SK-N-SH (cell line): ENCODE data around the gene NR3C1. TPM values are rescaled to one million over a fixed set of nuclear protein-coding genes. Genes with fewer than 3 reads are reported as not detected.

Source experiments
- CTCF ChIA-PET: fragments of 300-600, 350-600 bp; formaldehyde crosslinking; extraction: SDS; loops from one replicate; lab custom pipeline; 2021; lab: Yijun Ruan, JAX
- POLR2A ChIA-PET: fragments of 350-600 bp; sonication (Branson Sonifier 250); formaldehyde crosslinking; extraction: SDS; loops from one replicate; lab custom pipeline; 2020; ENCODE audit warnings: antibody characterized with exemption, inconsistent platforms; lab: Yijun Ruan, JAX
- DNase-seq: peaks from one replicate; pipeline ENCODE4 v3.0.0; 2012
- H2AFZ ChIP-seq: fragments of 200-600 bp; sonication (generic); 2 replicates; pipeline ENCODE4 v1.8.1; 2016; ENCODE audit warnings: antibody characterized with exemption, mild to moderate bottlenecking, low read depth
- H3F3A ChIP-seq: fragments of 200-600 bp; sonication (generic); replicated peaks from 2 replicates; pipeline ENCODE3; 2016; ENCODE audit warnings: antibody characterized with exemption, mild to moderate bottlenecking; ENCODE audit not compliant: insufficient read depth
- H3K27ac ChIP-seq, 2 experiments: fragments of 200-500 bp in 1 of 2; fragments of 200-600 bp in 1 of 2; sonication (Bioruptor generic) in 1 of 2; sonication (generic), shearing (Covaris generic) in 1 of 2; 2 replicates each; pipeline versions ENCODE4 v1.5.1 to v1.6.1; 2014 to 2016; ENCODE audit warnings: low read depth in 2 of 2, inconsistent platforms in 1 of 2, low read length in 1 of 2, mild to moderate bottlenecking in 1 of 2, mixed read lengths in 1 of 2
- H3K27me3 ChIP-seq: fragments of 200-600 bp; sonication (generic), shearing (Covaris generic); 2 replicates; pipeline ENCODE4 v1.6.1; 2016; ENCODE audit warnings: mixed run types; ENCODE audit not compliant: insufficient read depth
- H3K36me3 ChIP-seq, 2 experiments: fragments of 200-500 bp in 1 of 2; fragments of 200-600 bp in 1 of 2; sonication (Bioruptor generic) in 1 of 2; sonication (generic) in 1 of 2; replicated peaks in 1 of 2; 2 replicates each; pipeline versions ENCODE3 to v1.5.1; 2014 to 2016; ENCODE audit warnings: low read length in 1 of 2, mild to moderate bottlenecking in 1 of 2; ENCODE audit not compliant: insufficient read depth in 2 of 2, control insufficient read depth in 1 of 2
- H3K4me1 ChIP-seq, 2 experiments: fragments of 200-500 bp in 1 of 2; fragments of 200-600 bp in 1 of 2; sonication (Bioruptor generic) in 1 of 2; sonication (generic), shearing (Covaris generic) in 1 of 2; 2 replicates each; pipeline versions ENCODE4 v1.5.1 to v1.6.1; 2014 to 2016; ENCODE audit warnings: low read depth in 1 of 2, low read length in 1 of 2, mixed run types in 1 of 2; ENCODE audit not compliant: insufficient read depth in 2 of 2, control insufficient read depth in 1 of 2
- H3K4me2 ChIP-seq: fragments of 200-600 bp; sonication (generic), shearing (Covaris generic); 2 replicates; pipeline ENCODE4 v1.6.1; 2017; ENCODE audit warnings: mixed run types
- H3K4me3 ChIP-seq, 2 experiments: fragments of 200-500 bp in 1 of 2; fragments of 200-600 bp in 1 of 2; sonication (Bioruptor generic) in 1 of 2; sonication (generic), shearing (Covaris generic) in 1 of 2; 2 replicates each; pipeline versions ENCODE4 v1.5.1 to v1.8.1; 2014 to 2016; ENCODE audit warnings: low read depth in 2 of 2, inconsistent platforms in 1 of 2, low read length in 1 of 2, mild to moderate bottlenecking in 1 of 2, mixed read lengths in 1 of 2, moderate library complexity in 1 of 2
- H3K79me2 ChIP-seq: fragments of 200-600 bp; sonication (generic); 2 replicates; pipeline ENCODE4 v1.8.1; 2017; ENCODE audit warnings: mild to moderate bottlenecking; ENCODE audit not compliant: insufficient read depth
- H3K9ac ChIP-seq: fragments of 200-600 bp; sonication (generic); 2 replicates; pipeline ENCODE4 v1.6.1; 2017; ENCODE audit warnings: mixed run types
- H3K9me2 ChIP-seq: fragments of 200-600 bp; sonication (generic); 2 replicates; pipeline ENCODE4 v1.6.1; 2017; ENCODE audit warnings: mixed run types
- H3K9me3 ChIP-seq: fragments of 200-600 bp; sonication (generic); 2 replicates; pipeline ENCODE4 v1.6.1; 2017; ENCODE audit warnings: mixed run types, mild to moderate bottlenecking, moderate library complexity
- H4K20me1 ChIP-seq: fragments of 200-600 bp; sonication (generic); 2 replicates; pipeline ENCODE4 v1.6.1; 2017; ENCODE audit warnings: mild to moderate bottlenecking, mixed run types; ENCODE audit not compliant: insufficient read depth
- ELF1 ChIP-seq: IDR thresholded peaks from 2 replicates; pipeline ENCODE4 v1.4.0; 2012
- EZH2phosphoT487 ChIP-seq: fragments of 200-600 bp; sonication (generic); IDR thresholded peaks from 2 replicates; pipeline ENCODE4 v1.6.1; 2017; ENCODE audit warnings: low read depth, mixed run types, mild to moderate bottlenecking, antibody characterized with exemption, moderate library complexity, borderline replicate concordance
- FOSL2 ChIP-seq: IDR thresholded peaks from 2 replicates; pipeline ENCODE4 v1.4.0; 2012; ENCODE audit warnings: low read depth, mild to moderate bottlenecking, moderate library complexity, borderline replicate concordance
- FOXJ3 ChIP-seq: sonication (generic); formaldehyde crosslinking; IDR thresholded peaks from 2 replicates; pipeline ENCODE4 v1.5.1; 2020; ENCODE audit warnings: mild to moderate bottlenecking, missing genetic modification reagents
- FOXM1 ChIP-seq: IDR thresholded peaks from 2 replicates; pipeline ENCODE4 v1.4.0; 2012; ENCODE audit warnings: low read depth, mild to moderate bottlenecking
- GABPA ChIP-seq: IDR thresholded peaks from 2 replicates; pipeline ENCODE4 v1.4.0; 2012; ENCODE audit warnings: low read depth, mild to moderate bottlenecking
- GATA2 ChIP-seq: sonication (generic); formaldehyde crosslinking; IDR thresholded peaks from 2 replicates; pipeline ENCODE4 v1.5.0; 2020; ENCODE audit warnings: mild to moderate bottlenecking, missing genetic modification reagents
- JUND ChIP-seq: IDR thresholded peaks from 2 replicates; pipeline ENCODE4 v1.4.0; 2012
- MEF2A ChIP-seq: IDR thresholded peaks from 2 replicates; pipeline ENCODE4 v1.4.0; 2012; ENCODE audit warnings: low read depth, borderline replicate concordance
- MXI1 ChIP-seq: IDR thresholded peaks from 2 replicates; pipeline ENCODE4 v1.6.1; 2012; ENCODE audit warnings: mild to moderate bottlenecking, low read depth, low read length, improper control_type of control experiment
- NFIC ChIP-seq: IDR thresholded peaks from 2 replicates; pipeline ENCODE4 v1.4.0; 2012; ENCODE audit warnings: borderline replicate concordance
- POLR2AphosphoS5 ChIP-seq: IDR thresholded peaks from 2 replicates; pipeline ENCODE4 v1.6.1; 2012; ENCODE audit warnings: low read depth, low read length
- RAD21 ChIP-seq: IDR thresholded peaks from 2 replicates; pipeline ENCODE4 v1.6.1; 2012; ENCODE audit warnings: mild to moderate bottlenecking, low read length
- RFX5 ChIP-seq: IDR thresholded peaks from 2 replicates; pipeline ENCODE4 v1.6.1; 2012; ENCODE audit warnings: mild to moderate bottlenecking, improper control_type of control experiment, low read length
- SMC3 ChIP-seq: IDR thresholded peaks from 2 replicates; pipeline ENCODE4 v1.6.1; 2012; ENCODE audit warnings: low read depth, low read length, improper control_type of control experiment
- TAF1 ChIP-seq: IDR thresholded peaks from 2 replicates; pipeline ENCODE4 v1.6.1; 2012; ENCODE audit warnings: low read depth, mild to moderate bottlenecking, low read length, moderate library complexity, borderline replicate concordance
- TCF12 ChIP-seq: IDR thresholded peaks from 2 replicates; pipeline ENCODE4 v1.4.0; 2012
- TEAD4 ChIP-seq: IDR thresholded peaks from 2 replicates; pipeline ENCODE4 v1.4.0; 2012; ENCODE audit warnings: mild to moderate bottlenecking, borderline replicate concordance; ENCODE audit not compliant: insufficient read depth
- YY1 ChIP-seq: IDR thresholded peaks from 2 replicates; pipeline ENCODE4 v1.4.0; 2012; ENCODE audit warnings: low read depth, mild to moderate bottlenecking
- ZBTB33 ChIP-seq: IDR thresholded peaks from 2 replicates; pipeline ENCODE4 v1.4.0; 2012; ENCODE audit warnings: low read depth, borderline replicate concordance
- WGBS: methylation state at CpG from one replicate; pipeline ENCODE4 v1.1.6; 2017; ENCODE audit warnings: low lambda C conversion rate; 5-methylcytosine and 5-hydroxymethylcytosine counted together
- polyA plus RNA-seq, 3 experiments: library from polyadenylated mRNA; depleted of rRNA; stranded (reverse); fragments of >200 nt; gene quantifications; 2 replicates each; pipeline ENCODE4 v1.2.3, GENCODE V29; 2012
- TF ChIP-seq, protein P1 (sequence below): IDR thresholded peaks from 2 replicates; pipeline ENCODE4 v1.4.0; 2012; ENCODE audit warnings: low read depth
- TF ChIP-seq, protein P2 (sequence below): IDR thresholded peaks from 2 replicates; pipeline ENCODE4 v1.4.0; 2012; ENCODE audit warnings: low read depth, borderline replicate concordance

Gene NR3C1
- polyA plus RNA-seq, 1 of the 3 experiments (the other 2 are of a cell fraction), result 7.1 TPM

- TF ChIP-seq ELF1 (no peak), POLR2AphosphoS5 (no peak), RFX5 (no peak), GABPA (no peak), ZBTB33 (no peak)
- TF ChIP-seq, protein P1, sequence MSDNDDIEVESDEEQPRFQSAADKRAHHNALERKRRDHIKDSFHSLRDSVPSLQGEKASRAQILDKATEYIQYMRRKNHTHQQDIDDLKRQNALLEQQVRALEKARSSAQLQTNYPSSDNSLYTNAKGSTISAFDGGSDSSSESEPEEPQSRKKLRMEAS, result no peak
- Histone ChIP-seq H3K27me3 (no peaks in the 10 kb centered on the region), H3K4me1 (peaks cover 6 to 19% of the 10 kb centered on the region in 2 experiments), H3K36me3 (peaks cover 16 to 43% of the 10 kb centered on the region in 2 experiments), H3K27ac (no peak overlapping the region), H3K4me2 (peak overlapping the region; percentile 87), H3K9me3 (no peaks in the 10 kb centered on the region), H4K20me1 (peaks cover 78% of the 10 kb centered on the region), H3K4me3 (peak overlapping the region; percentile 12 to 21; a peak in 2 of 4 replicates), H2AFZ (no peak overlapping the region), H3F3A (no peaks in the 10 kb centered on the region), H3K9ac (0 out of 2 replicates have a peak overlapping the region, but pooled peaks have one; percentile 5), H3K79me2 (peaks cover 100% of the 10 kb centered on the region), H3K9me2 (no peaks in the 10 kb centered on the region)
- DNase-seq, result no peak
- CTCF ChIA-PET, result interaction anchor here (1.2 to 2.6 kb wide), 2 partner anchors 17 to 292 kb away, joined by 3 to 6 read pairs; no protein-coding TSS in a partner anchor
- POLR2A ChIA-PET, result no interaction called here
- 49% methylated on average over 2 of the region's 2 CpGs for WGBS
Observed at GRCh38 chr5:143398053-143398355, 5.5 kb downstream of the NR3C1 start.

DNA sequence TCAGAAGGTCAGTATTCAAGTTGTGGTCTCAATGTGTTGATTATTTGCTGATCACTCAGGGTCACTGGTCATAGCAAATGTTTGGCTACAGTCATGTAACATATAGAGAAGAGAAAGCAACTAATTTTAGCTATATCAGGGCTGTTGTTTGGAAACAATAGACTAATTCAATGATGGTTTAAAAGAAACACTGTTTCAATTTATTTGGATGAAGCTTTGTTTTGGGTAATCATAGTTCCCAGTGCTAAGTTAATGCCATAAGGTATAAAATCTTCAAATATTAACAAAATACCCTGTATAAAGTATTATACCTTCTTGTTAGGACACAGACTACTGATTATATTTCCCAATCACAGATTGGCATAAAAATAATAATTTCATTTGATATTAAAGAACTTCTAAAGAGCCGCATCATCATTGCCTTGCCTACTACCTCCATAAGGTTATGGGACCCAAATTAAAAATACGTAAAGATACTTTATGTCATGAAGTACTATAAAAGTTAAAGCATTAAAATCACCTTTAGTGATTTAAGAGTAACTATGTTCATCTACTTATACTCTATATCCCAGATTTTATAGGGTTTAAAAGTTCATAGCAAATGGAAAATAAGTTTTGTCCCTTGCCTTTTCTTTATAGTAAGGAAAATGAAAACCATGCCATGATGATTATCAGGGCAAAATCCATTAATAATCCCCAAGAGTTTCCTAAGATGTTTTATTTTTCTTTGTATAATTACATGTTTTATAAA is 6.0 kb downstream of the NR3C1 start:
- 0 out of 2 replicates have a peak overlapping the region, but pooled peaks have one; percentile 5 for H3K9ac ChIP-seq

More for the DNA sequence above, 6.0 kb downstream of the NR3C1 start:
- no peak for TF ChIP-seq TAF1
- TF ChIP-seq MEF2A, result no peak
- TF ChIP-seq ELF1, result no peak
- no peak for TF ChIP-seq YY1
- TF ChIP-seq NFIC, result no peak
- TF ChIP-seq EZH2phosphoT487, result no peak
- TF ChIP-seq JUND, result no peak
- no peak for TF ChIP-seq SMC3
- no peak for TF ChIP-seq FOSL2
- TF ChIP-seq, protein P1, result no peak
- TF ChIP-seq GATA2, result no peak
- TF ChIP-seq, protein P2, sequence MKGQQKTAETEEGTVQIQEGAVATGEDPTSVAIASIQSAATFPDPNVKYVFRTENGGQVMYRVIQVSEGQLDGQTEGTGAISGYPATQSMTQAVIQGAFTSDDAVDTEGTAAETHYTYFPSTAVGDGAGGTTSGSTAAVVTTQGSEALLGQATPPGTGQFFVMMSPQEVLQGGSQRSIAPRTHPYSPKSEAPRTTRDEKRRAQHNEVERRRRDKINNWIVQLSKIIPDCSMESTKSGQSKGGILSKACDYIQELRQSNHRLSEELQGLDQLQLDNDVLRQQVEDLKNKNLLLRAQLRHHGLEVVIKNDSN, result no peak
- no peak for TF ChIP-seq RAD21
- TF ChIP-seq TEAD4, result no peak
- no peak for TF ChIP-seq RFX5
- no peak for TF ChIP-seq FOXJ3 (CRISPR knock-in tag)
- TF ChIP-seq TCF12, result no peak
- TF ChIP-seq FOXM1, result no peak
- no peak for TF ChIP-seq MXI1
- peaks cover 77% of the 10 kb centered on the region for H4K20me1 ChIP-seq
- no peaks in the 10 kb centered on the region for H3F3A ChIP-seq
- H3K9me3 ChIP-seq, result no peaks in the 10 kb centered on the region
- WGBS, result 71% methylated on average over 2 of the region's 2 CpGs
- no peak overlapping the region for H2AFZ ChIP-seq
- no peaks in the 10 kb centered on the region for H3K27me3 ChIP-seq
- H3K4me2 ChIP-seq, result peak overlapping the region; percentile 87
- CTCF ChIA-PET, result interaction anchor here (1.2 to 2.6 kb wide), 2 partner anchors 17 to 292 kb away, joined by 3 to 6 read pairs; no protein-coding TSS in a partner anchor
- peaks cover 100% of the 10 kb centered on the region for H3K79me2 ChIP-seq
- no peak overlapping the region for H3K27ac ChIP-seq
- peaks cover 6 to 19% of the 10 kb centered on the region in 2 experiments for H3K4me1 ChIP-seq
- DNase-seq, result no peak
- H3K4me3 ChIP-seq, result peak overlapping the region in 1 of 2 experiments; percentile 21; a peak in 2 of 4 replicates
- peaks cover 16 to 47% of the 10 kb centered on the region in 2 experiments for H3K36me3 ChIP-seq
- no peaks in the 10 kb centered on the region for H3K9me2 ChIP-seq
- POLR2A ChIA-PET, result no interaction called here
